ENCODE measurements around the gene TIMP3.

The TIMP3 gene

GRCh38 chr22:32785321-32786026 lies 16.0 kb upstream of the TIMP3 start:
- in situ Hi-C loops (cut with MboI; ENCODE audit: low sequenced_read_pairs), result no loop called here

GRCh38 chr22:32786027-32786418 lies 15.5 kb upstream of the TIMP3 start:
- in situ Hi-C loops (cut with MboI; ENCODE audit: low sequenced_read_pairs), result no loop called here

GRCh38 chr22:32788904-32789624 lies 12.4 kb upstream of the TIMP3 start:
- in situ Hi-C loops (cut with MboI; ENCODE audit: low sequenced_read_pairs), result no loop called here

- in situ Hi-C loops (cut with MboI; ENCODE audit: low sequenced_read_pairs), result no loop called here
Observed at GRCh38 chr22:32789797-32790620, 11.5 kb upstream of the TIMP3 start.

- in situ Hi-C loops (cut with MboI; ENCODE audit: low sequenced_read_pairs), result no loop called here
Observed at GRCh38 chr22:32791056-32791455, 10.4 kb upstream of the TIMP3 start.

- in situ Hi-C loops (cut with MboI; ENCODE audit: low sequenced_read_pairs), result no loop called here
Observed at GRCh38 chr22:32791485-32791884, 10.0 kb upstream of the TIMP3 start.

GRCh38 chr22:32793589-32793988 lies 7.9 kb upstream of the TIMP3 start:
- in situ Hi-C loops (cut with MboI; ENCODE audit: low sequenced_read_pairs), result no loop called here

GRCh38 chr22:32794449-32795213 lies 6.9 kb upstream of the TIMP3 start:
- in situ Hi-C loops (cut with MboI; ENCODE audit: low sequenced_read_pairs), result no loop called here

- in situ Hi-C loops (cut with MboI; ENCODE audit: low sequenced_read_pairs), result no loop called here
Observed at GRCh38 chr22:32795214-32795596, 6.3 kb upstream of the TIMP3 start.

- in situ Hi-C loops (cut with MboI; ENCODE audit: low sequenced_read_pairs), result no loop called here
Observed at GRCh38 chr22:32796865-32797573, 4.5 kb upstream of the TIMP3 start.

- in situ Hi-C loops (cut with MboI; ENCODE audit: low sequenced_read_pairs), result no loop called here
Observed at GRCh38 chr22:32799496-32799895, 2.0 kb upstream of the TIMP3 start.

- in situ Hi-C loops (cut with MboI; ENCODE audit: low sequenced_read_pairs), result no loop called here
Observed at GRCh38 chr22:32800158-32800882, 1.2 kb upstream of the TIMP3 start.

- in situ Hi-C loops (cut with MboI; ENCODE audit: low sequenced_read_pairs), result no loop called here
Observed at GRCh38 chr22:32800994-32801536, 440 bp upstream of the TIMP3 start.

GRCh38 chr22:32802237-32802765 lies 796 bp downstream of the TIMP3 start:
- in situ Hi-C loops (cut with MboI; ENCODE audit: low sequenced_read_pairs), result no loop called here

- in situ Hi-C loops (cut with MboI; ENCODE audit: low sequenced_read_pairs), result no loop called here
Observed at GRCh38 chr22:32803020-32803737, 1.7 kb downstream of the TIMP3 start.

GRCh38 chr22:32803738-32804435 lies 2.4 kb downstream of the TIMP3 start:
- in situ Hi-C loops (cut with MboI; ENCODE audit: low sequenced_read_pairs), result no loop called here

- in situ Hi-C loops (cut with MboI; ENCODE audit: low sequenced_read_pairs), result no loop called here
Observed at GRCh38 chr22:32804531-32805360, 3.2 kb downstream of the TIMP3 start.

Measured in hTERT RPE-1 (cell line).